Measurements from ENCODE around the gene PSMD9.

Gene PSMD9

GRCh38 chr12:121932176-121932536, 43.6 kb downstream of the PSMD9 start:
- Histone ChIP-seq H3K9me3 (ENCODE audit: insufficient read depth, low read depth, low read length) (no peaks in the 10 kb centered on the region), H3K4me2 (ENCODE audit: low read depth, low read length, poor library complexity, severe bottlenecking) (no peak overlapping the region), H3K79me2 (ENCODE audit: insufficient read depth, low read length) (no peaks in the 10 kb centered on the region), H3K4me1 (ENCODE audit: insufficient read depth, low read length, poor library complexity, severe bottlenecking) (peaks cover under 1% of the 10 kb centered on the region), H3K9me2 (replicated peaks; ENCODE audit: low read depth, low read length) (no peaks in the 10 kb centered on the region), H2AFZ (ENCODE audit: low read length) (no peak overlapping the region), H3K4me3 (ENCODE audit: low read length, poor library complexity, severe bottlenecking) (no peak overlapping the region), H4K20me1 (ENCODE audit: insufficient read depth, low read length, poor library complexity, severe bottlenecking) (no peaks in the 10 kb centered on the region), H3K36me3 (ENCODE audit: insufficient read depth, low read length) (no peaks in the 10 kb centered on the region), H3K27me3 (ENCODE audit: insufficient read depth, low read length, poor library complexity, severe bottlenecking) (no peaks in the 10 kb centered on the region), H3K9ac (ENCODE audit: low read depth, low read length, poor library complexity, severe bottlenecking) (no peak overlapping the region), H3F3A (ENCODE audit: low read depth) (no peaks in the 10 kb centered on the region)
- no peak for TF ChIP-seq EZH2phosphoT487 (IDR thresholded peaks at IDR 0.05; ENCODE audit: borderline replicate concordance)
- no peak for TF ChIP-seq CTCF (conservative IDR thresholded peaks at IDR 0.05; ENCODE audit: low read length)

- H3K9me2 ChIP-seq (replicated peaks; ENCODE audit: low read depth, low read length), result no peaks in the 10 kb centered on the region
- H3K4me1 ChIP-seq (ENCODE audit: insufficient read depth, low read length, poor library complexity, severe bottlenecking), result peaks cover 7% of the 10 kb centered on the region
- no peaks in the 10 kb centered on the region for H3K36me3 ChIP-seq (ENCODE audit: insufficient read depth, low read length)
- no peak overlapping the region for H3K4me3 ChIP-seq (ENCODE audit: low read length, poor library complexity, severe bottlenecking)
- H3K27me3 ChIP-seq (ENCODE audit: insufficient read depth, low read length, poor library complexity, severe bottlenecking), result no peaks in the 10 kb centered on the region
- no peaks in the 10 kb centered on the region for H4K20me1 ChIP-seq (ENCODE audit: insufficient read depth, low read length, poor library complexity, severe bottlenecking)
- no peaks in the 10 kb centered on the region for H3F3A ChIP-seq (ENCODE audit: low read depth)
- no peak overlapping the region for H2AFZ ChIP-seq (ENCODE audit: low read length)
- H3K9me3 ChIP-seq (ENCODE audit: insufficient read depth, low read depth, low read length), result no peaks in the 10 kb centered on the region
- no peaks in the 10 kb centered on the region for H3K79me2 ChIP-seq (ENCODE audit: insufficient read depth, low read length)
- no peak for TF ChIP-seq EZH2phosphoT487 (IDR thresholded peaks at IDR 0.05; ENCODE audit: borderline replicate concordance)
- no peak for TF ChIP-seq CTCF (conservative IDR thresholded peaks at IDR 0.05; ENCODE audit: low read length)
- no peak overlapping the region for H3K9ac ChIP-seq (ENCODE audit: low read depth, low read length, poor library complexity, severe bottlenecking)
- no peak overlapping the region for H3K4me2 ChIP-seq (ENCODE audit: low read depth, low read length, poor library complexity, severe bottlenecking)
Measured at GRCh38 chr12:121932914-121933521, 44.4 kb downstream of the PSMD9 start.

- H3K27me3 ChIP-seq (ENCODE audit: insufficient read depth, low read length, poor library complexity, severe bottlenecking), result no peaks in the 10 kb centered on the region
- H3K36me3 ChIP-seq (ENCODE audit: insufficient read depth, low read length), result no peaks in the 10 kb centered on the region
- TF ChIP-seq CTCF (conservative IDR thresholded peaks at IDR 0.05; ENCODE audit: low read length) (no peak), EZH2phosphoT487 (IDR thresholded peaks at IDR 0.05; ENCODE audit: borderline replicate concordance) (no peak)
- H3K4me3 ChIP-seq (ENCODE audit: low read length, poor library complexity, severe bottlenecking), result no peak overlapping the region
- H3K4me1 ChIP-seq (ENCODE audit: insufficient read depth, low read length, poor library complexity, severe bottlenecking), result peaks cover 7% of the 10 kb centered on the region
- H3K4me2 ChIP-seq (ENCODE audit: low read depth, low read length, poor library complexity, severe bottlenecking), result no peak overlapping the region
- H3K9me2 ChIP-seq (replicated peaks; ENCODE audit: low read depth, low read length), result no peaks in the 10 kb centered on the region
- no peaks in the 10 kb centered on the region for H3K9me3 ChIP-seq (ENCODE audit: insufficient read depth, low read depth, low read length)
- no peaks in the 10 kb centered on the region for H4K20me1 ChIP-seq (ENCODE audit: insufficient read depth, low read length, poor library complexity, severe bottlenecking)
- H3K79me2 ChIP-seq (ENCODE audit: insufficient read depth, low read length), result no peaks in the 10 kb centered on the region
- H2AFZ ChIP-seq (ENCODE audit: low read length), result no peak overlapping the region
- no peaks in the 10 kb centered on the region for H3F3A ChIP-seq (ENCODE audit: low read depth)
- H3K9ac ChIP-seq (ENCODE audit: low read depth, low read length, poor library complexity, severe bottlenecking), result no peak overlapping the region
Measured at GRCh38 chr12:121933522-121934308, 45.1 kb downstream of the PSMD9 start.

Measured in Loucy (cell line).